HG03139 (cell line): Measurements from ENCODE around the gene FIBCD1.

Experiments used
- ATAC-seq: cut with Tn5 transposase; IDR thresholded peaks from one replicate; pipeline ENCODE4 v1.9.1; 2021; ENCODE audit not compliant: unreplicated experiment

FIBCD1 gene

DNA sequence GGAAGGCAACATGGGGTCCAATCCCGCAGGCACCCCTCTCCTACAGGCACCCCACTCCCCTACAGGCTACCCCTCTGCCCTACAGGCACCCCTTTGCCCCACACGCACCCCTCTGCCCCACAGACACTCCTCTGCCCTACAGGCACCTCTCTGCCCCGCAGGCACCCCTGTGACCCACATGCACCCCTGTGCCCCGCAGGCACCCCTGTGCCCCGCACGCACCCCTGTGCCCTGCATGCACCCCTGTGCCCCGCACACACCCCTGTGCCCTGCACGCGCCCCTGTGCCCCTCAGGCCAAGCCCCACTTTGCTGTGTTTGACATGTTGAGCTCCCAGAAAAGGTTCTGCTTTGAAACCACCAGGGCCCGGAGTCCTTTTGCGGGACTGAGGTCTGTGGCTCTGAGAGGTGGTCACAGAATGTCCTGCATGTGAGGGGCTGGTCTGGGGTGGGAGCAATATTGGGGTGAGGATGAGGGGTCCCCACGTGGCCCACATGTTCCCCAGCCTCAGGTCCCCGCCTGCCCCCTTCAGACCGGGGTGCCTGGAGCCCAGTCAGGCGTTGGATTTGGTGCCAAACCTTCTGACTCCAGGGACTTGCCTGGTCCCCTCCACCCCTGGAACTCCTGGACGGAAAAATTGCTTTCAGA, 41.8 kb downstream of the FIBCD1 start:
- ATAC-seq = no peak

DNA sequence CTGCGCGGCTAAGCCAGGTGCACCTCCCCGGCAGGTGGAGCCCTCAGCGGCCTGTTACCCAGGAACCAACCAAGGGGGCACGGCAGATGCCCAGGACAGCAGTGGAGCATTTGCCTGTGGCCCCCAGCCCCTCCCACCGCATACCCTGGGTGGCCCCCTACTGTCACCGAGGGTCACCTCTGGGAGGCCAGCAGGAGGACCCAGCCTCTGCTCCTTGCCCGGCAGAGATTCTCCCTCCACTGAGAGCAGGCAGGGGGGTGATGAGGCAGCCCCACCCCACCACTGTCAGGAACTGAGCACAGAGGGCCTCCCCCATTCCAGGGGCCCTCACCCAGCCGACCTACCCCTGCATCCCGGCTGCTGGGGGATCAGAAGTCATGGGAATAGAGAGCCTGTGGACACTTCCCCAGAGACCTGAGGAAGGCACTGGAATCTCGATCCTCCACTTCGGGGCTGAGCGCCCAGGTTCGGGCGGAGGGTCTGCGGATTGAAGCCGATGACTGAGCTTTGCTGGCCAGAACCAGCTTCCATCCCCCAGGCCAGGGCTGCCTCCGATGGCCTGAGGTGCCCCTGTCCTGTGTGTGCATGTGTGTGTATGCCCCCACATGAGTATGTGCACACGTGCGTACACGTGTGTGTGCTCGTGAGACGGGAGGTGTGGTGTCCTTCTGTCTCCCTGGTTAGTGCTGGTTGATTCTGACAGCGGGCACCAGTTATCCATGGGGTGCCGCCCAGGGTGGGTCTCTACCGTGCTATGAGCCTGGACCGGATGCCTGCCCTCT, 42.6 kb downstream of the FIBCD1 start, which contains the start of gene QRFP:
Gene QRFP (minus strand): TSS at position 580 of the 782 bp plus-strand sequence. CDS start 2,974 bp downstream, outside the sequence.
- ATAC-seq = no peak

DNA sequence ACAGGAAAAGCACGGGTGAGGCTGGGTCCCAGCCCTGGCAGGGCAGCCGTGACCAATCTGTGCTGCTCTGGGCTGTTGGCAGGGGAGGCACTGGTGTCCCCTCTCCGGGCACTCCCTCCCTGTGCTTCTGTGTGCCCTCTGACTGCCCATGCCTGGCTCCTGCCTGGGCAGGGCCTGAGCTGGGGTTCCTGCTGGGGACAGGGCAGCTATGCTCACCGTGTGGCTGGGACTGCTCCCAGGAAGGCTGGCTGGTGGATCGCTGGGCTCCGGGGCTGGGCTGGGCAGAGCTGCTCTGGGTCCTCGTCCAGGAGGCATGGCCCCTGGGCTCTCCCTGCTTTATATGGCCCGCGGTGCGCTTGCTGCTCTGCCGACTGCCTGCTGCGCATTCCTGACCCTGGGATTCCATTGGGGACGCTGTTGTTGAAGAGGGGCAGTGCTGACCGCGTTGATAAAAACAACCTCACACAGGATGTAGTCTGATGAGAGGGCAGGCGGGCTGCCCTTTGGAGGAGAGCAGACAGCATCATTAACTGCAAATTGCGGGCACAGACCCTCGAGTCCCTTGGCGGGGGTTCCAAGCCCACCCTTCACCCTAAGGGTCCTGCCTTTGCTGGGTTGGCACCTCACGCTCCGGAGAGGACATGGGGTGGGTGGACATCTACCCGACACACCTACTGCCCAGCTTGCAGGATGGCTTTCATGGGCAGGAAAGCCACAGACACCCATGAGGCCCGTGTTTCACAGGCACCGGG, 43.4 kb downstream of the FIBCD1 start:
- ATAC-seq = no peak

DNA sequence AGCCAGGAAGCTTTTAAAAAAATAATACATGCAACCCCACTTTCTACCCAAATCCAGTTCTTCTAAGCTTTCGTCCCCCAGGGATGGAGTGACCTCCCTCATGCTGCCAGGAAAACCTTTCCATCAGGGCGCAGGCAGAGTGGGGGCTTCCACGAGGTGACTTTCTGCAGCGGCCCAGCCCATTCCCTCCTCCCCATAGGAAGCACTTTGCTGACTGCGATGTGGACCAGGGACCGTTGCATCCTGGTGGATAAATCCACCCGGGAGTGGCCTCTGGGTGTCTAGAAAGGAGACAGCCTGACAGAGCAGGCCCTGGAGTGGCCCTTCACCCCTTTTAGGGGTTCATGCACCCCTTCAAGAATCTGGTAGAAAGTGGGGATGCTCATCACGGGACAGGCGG, 44.0 kb downstream of the FIBCD1 start:
- no peak for ATAC-seq

DNA sequence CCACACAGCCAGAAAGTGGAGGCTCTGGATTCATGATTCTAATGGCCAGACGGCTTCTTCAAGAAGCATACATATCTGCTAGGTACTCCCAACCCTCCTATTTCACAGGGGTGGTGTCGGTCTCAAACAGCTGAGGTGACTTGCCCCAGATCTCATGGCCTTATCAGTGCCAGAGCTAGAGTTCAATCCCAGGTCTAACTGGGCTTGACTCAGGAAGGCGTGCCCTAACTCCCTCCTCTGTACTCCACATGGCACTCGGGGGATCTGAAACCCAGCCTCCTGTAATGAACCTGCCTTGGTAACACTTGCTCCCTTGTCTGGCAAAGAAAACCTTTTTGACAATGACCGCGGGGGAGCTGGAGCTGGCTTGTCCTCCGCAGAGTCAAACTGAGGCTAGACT, 44.5 kb downstream of the FIBCD1 start:
- ATAC-seq = no peak

DNA sequence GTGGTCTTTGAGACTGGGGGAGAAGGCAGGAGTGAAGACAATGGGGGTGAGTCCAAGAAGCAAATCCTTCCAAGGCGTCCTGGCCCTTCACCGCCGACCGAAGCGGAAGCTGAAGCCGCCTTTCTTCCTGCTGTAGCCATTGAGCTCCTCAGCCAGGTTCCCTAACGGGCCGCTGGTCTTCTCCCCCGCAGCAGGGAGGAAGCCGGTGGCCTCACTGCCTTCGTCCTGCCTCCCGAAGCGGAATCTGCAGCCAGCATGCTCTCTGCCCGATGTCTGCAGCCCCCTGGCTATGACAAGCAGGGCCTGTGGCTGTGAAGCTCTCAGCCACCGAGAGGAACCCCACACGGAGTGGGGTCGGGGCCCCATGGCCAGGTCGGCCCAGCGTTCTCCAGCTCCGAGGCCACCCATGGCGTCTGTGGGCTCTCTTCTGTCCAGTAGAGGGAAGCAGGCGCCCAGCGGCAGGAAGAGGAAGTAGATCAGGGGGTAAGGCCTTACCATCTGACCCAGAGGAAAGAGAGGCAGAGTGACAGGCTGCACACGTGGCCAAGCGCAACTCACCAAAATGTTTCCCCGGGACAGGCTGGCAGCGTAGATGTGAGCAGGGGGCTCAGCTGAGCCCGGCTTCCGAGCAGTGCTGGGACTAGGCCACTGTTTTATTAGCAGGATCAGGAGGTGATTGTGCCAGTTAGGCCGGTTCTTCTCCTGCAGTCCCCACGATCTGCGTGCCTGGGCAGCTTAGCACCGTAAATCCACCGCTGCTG, 45.5 kb downstream of the FIBCD1 start:
- no peak for ATAC-seq

DNA sequence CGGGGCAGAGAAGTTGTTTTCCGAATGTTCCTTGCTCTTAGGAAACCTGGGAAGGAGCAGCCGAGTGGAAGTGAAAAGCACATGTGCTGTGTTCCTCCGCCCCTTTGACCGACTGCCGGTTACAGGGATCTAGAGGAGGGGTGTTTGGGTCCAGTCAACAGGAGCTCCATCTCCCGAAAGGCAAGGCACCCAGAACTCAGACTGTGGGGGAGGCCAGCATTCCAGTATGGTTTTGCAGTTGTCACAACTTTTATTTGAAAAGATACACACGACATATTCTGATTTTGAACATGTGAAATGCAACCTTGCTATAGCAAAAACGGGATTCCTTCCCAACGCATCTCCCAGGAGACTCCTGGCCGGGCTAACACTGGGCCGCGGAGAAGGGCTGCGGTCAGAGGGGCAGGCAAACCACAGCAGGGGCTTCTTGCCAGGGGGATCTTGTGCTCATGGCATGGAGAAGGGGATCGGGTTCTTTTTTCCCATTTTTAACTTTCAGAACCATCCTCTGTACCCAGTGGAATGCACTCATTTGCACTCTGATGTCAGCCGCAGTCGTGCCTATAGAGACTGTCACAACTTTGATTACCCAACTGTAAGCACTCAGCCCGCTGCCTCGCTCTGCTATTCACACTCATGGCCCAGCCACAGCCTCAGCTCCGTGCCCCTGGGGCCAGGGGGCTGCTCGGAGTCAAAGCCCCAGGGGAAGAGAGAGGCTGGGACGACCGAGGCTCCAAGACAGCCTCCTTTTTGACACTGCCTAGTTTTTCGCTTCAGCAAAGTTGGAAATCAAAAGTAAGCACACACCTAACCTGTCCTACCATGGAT, 46.4 kb downstream of the FIBCD1 start:
- ATAC-seq = no peak

DNA sequence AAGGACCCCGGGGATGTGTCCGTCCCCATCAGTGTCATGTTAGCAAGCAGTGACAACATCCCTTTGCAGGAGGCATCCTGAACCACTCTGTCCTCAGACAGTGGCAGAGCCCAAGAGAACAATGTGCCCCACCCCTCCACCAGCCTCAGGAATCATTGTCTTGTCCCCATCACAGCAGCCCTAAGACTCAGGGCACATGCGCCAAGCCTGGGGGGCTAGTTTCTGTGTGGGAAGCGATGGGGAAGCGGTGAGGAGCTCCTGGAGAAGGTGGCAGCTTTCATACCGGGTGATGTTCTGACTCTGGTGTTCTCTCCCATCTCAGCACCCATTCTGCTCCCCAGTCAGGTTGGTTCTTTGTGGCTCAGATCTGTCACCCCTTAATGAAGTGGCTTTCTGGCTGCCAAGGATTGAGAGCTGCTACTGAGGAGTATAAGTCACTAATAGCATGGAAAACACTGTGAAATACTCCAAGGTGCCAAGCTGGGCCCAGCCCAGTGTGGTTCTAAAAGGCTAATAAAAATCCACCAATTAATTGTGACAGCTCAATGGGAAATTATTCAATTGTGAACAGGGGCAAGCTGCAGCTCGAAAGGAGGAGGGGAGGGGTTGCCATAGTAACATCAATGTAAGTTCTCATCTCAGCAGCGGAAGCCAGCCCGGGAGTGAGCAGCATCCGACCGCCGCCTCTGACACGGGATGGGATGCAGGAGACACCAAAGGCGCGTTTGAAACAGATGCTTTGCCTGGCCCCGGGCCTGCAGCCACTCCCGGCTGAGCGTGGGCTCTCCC, 47.2 kb downstream of the FIBCD1 start:
- ATAC-seq = no peak

DNA sequence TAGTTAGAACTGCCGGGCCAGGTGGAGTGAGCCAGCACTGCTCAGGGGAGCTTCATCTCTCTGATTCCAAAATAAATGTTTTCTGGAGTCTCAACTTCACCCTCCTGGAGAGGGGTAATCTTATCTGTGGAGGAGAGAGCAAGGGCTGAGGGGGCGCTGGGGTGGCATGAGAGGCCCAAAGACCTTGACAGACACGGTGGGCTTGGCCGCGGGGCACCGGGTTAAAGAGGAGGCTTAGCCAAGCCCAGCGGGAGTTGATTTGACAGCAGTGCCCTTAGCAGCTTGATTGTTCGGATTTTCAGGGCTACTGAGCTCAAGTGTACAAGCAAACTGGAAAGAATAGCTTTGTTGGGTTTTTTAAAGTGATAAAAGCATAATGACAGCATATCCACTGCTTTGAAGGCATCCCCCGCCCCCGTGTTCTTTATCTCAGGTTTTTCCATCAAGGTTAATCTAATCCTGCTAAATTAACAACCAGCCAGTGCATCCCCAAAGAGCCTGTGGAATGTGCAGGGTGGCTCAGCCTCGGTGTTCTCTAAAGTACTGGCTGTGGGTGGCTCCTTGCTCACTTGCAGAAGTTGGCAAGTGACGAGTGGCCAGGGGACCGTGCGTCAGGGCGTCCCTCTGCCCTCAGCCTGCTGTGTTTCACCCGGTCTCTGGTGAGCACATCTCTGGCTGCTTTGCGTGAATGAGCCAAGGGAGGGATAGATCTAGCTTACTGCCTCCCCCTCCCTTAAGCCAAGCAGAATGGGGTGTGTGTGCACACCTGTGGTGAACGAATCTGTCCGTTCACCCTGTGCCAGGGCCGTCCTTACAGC, 48.0 kb downstream of the FIBCD1 start:
- ATAC-seq = no peak

DNA sequence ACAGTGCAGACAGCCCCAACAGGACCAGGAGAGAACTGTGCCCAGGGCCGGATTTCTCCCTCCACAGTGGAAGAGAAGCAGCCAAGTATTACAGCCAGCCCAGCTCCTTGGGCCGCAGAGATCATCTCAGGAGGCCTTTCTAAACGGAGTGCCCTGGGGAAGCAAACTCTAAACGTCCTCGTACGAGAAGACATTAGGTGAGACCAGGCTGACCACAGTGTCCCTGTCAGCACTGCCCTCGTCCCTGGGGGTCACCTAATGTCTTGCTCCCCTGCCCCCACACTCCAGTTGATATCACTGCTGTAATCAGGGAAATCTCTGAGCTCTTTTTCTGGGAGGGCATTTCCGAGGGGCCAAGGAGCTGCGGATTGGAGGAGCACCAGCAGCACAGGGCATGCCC, 48.9 kb downstream of the FIBCD1 start:
- no peak for ATAC-seq

DNA sequence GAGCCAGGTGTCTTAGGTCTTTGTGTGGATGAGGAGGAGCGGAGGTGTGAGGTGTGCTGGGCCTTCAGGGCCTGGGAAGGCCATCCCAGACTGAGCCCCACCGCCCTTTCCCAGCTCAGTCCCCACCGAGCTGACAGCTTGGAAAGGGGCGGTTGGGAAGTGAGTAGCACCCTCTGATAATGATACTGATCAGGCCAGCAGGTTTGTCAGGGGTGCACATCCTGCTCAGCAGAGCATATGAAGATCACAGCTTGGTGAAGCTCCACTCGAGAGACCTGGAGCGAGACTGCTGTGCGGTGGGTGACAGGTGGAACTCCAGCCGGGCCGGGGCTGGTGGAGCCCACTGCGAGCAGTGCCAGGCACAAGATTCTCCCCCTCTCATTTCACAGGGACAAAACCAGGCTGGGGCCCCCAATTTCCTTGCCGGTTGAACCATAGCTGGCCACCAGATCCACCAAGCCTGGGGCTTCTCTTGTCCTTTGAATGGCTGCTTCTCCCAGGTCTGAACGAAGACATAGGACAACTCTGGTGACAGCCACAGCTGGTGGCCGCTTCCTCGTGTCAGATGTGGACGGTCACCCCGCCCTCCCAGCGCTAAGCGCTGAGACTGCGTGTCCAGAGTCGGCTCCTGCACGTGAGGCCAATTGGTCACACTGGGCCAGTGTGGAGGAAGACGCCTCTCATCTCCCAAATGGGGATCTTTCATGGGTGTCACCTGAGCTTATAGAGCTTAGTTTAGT, 50.7 kb downstream of the FIBCD1 start:
- ATAC-seq = no peak

DNA sequence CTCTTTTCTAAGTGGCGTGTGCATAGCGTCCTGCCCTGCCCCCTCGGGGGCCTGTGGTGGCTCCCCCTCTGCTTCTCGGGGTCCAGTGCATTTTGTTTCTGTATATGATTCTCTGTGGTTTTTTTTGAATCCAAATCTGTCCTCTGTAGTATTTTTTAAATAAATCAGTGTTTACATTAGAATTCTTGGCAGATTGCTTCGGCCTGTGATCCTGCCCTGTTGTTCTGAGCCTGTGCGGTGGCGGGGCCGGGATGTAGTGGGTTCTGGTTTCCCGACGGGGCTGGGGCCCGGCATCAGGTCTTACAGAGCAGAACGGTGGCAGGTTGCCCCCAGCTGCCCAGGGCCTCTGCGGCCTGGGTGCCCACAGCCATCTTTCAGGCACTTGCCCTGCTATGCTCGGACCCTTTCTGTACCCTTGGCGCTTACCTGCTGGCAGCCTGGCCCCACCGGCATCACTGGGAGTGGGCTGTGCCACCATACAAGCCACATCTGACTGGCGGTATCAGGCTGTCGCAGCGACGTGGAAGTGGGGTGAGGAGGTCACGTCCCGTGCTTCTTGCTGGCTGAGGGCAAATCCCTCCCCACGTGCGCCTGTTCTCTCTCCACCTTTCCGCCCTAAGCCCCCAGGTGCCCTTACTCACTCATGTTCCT, 51.4 kb downstream of the FIBCD1 start:
- no peak for ATAC-seq

DNA sequence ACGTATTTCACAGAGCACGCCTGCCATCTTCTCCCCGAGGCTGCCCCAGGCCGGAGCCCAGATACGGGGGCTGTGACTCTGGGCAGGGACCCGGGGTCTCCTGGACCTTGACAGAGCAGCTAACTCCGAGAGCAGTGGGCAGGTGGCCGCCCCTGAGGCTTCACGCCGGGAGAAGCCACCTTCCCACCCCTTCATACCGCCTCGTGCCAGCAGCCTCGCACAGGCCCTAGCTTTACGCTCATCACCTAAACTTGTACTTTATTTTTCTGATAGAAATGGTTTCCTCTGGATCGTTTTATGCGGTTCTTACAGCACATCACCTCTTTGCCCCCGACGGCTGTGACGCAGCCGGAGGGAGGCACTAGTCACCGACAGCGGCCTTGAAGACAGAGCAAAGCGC, 52.1 kb downstream of the FIBCD1 start:
- no peak for ATAC-seq

DNA sequence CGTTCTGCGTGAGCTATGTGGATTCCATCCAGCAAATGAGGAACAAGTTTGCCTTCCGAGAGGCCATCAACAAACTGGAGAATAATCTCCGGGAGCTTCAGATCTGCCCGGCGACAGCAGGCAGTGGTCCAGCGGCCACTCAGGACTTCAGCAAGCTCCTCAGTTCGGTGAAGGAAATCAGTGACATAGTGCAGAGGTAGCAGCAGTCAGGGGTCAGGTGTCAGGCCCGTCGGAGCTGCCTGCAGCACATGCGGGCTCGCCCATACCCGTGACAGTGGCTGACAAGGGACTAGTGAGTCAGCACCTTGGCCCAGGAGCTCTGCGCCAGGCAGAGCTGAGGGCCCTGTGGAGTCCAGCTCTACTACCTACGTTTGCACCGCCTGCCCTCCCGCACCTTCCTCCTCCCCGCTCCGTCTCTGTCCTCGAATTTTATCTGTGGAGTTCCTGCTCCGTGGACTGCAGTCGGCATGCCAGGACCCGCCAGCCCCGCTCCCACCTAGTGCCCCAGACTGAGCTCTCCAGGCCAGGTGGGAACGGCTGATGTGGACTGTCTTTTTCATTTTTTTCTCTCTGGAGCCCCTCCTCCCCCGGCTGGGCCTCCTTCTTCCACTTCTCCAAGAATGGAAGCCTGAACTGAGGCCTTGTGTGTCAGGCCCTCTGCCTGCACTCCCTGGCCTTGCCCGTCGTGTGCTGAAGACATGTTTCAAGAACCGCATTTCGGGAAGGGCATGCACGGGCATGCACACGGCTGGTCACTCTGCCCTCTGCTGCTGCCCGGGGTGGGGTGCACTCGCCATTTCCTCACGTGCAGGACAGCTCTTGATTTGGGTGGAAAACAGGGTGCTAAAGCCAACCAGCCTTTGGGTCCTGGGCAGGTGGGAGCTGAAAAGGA, 53.3 kb downstream of the FIBCD1 start:
- ATAC-seq = no peak

DNA sequence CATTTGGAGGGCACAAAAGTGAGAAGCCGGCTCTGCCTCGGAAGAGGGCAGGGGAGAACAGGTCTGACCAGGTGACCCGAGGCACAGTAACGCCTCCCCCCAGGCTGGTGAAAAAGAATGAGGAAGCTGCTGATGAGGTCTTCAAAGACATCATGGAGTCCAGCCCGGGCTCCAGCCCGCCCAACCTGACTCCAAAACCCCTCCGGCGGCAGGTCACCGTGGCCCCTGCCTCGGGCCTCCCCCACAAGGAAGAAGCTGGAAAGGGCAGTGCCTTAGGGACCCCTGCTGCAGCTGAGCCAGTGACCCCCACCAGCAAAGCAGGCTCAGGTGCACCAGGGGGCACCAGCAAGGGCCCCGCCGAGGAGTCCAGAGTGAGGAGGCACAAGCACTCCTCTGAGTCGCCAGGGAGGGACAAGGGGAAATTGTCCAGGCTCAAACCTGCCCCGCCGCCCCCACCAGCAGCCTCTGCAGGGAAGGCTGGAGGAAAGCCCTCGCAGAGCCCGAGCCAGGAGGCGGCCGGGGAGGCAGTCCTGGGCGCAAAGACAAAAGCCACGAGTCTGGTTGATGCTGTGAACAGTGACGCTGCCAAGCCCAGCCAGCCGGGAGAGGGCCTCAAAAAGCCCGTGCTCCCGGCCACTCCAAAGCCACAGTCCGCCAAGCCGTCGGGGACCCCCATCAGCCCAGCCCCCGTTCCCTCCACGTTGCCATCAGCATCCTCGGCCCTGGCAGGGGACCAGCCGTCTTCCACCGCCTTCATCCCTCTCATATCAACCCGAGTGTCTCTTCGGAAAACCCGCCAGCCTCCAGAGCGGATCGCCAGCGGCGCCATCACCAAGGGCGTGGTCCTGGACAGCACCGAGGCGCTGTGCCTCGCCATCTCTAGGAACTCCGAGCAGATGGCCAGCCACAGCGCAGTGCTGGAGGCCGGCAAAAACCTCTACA, 54.2 kb downstream of the FIBCD1 start:
- no peak for ATAC-seq
